Fibroblast of mammary gland (primary cell): ENCODE measurements around the gene POLR2L.
A peak's percentile ranks its signal among the peaks of the same experiment; 100 is the strongest.

ENCODE experiments used
- DNase-seq: peaks from one replicate; pipeline ENCODE4 v3.0.0-alpha.2; 2010; ENCODE audit warnings: low read depth
- H3K4me3 ChIP-seq: 2 replicates; pipeline ENCODE4 v1.5.1; 2011; ENCODE audit warnings: low read depth, mild to moderate bottlenecking, low read length, moderate library complexity; ENCODE audit not compliant: control insufficient read depth
- TF ChIP-seq, protein P1 (sequence below): conservative IDR thresholded peaks from 2 replicates; pipeline ENCODE4 v1.5.1; 2011; ENCODE audit warnings: low read depth, low read length, inconsistent platforms; ENCODE audit not compliant: control insufficient read depth, insufficient read depth

POLR2L gene

GRCh38 chr11:849951-850774 is 7.8 kb upstream of the POLR2L start:
- TF ChIP-seq, protein P1, sequence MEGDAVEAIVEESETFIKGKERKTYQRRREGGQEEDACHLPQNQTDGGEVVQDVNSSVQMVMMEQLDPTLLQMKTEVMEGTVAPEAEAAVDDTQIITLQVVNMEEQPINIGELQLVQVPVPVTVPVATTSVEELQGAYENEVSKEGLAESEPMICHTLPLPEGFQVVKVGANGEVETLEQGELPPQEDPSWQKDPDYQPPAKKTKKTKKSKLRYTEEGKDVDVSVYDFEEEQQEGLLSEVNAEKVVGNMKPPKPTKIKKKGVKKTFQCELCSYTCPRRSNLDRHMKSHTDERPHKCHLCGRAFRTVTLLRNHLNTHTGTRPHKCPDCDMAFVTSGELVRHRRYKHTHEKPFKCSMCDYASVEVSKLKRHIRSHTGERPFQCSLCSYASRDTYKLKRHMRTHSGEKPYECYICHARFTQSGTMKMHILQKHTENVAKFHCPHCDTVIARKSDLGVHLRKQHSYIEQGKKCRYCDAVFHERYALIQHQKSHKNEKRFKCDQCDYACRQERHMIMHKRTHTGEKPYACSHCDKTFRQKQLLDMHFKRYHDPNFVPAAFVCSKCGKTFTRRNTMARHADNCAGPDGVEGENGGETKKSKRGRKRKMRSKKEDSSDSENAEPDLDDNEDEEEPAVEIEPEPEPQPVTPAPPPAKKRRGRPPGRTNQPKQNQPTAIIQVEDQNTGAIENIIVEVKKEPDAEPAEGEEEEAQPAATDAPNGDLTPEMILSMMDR = no peak
- peak overlapping the region; percentile 7 for H3K4me3 ChIP-seq
- DNase-seq = no peak

DNA sequence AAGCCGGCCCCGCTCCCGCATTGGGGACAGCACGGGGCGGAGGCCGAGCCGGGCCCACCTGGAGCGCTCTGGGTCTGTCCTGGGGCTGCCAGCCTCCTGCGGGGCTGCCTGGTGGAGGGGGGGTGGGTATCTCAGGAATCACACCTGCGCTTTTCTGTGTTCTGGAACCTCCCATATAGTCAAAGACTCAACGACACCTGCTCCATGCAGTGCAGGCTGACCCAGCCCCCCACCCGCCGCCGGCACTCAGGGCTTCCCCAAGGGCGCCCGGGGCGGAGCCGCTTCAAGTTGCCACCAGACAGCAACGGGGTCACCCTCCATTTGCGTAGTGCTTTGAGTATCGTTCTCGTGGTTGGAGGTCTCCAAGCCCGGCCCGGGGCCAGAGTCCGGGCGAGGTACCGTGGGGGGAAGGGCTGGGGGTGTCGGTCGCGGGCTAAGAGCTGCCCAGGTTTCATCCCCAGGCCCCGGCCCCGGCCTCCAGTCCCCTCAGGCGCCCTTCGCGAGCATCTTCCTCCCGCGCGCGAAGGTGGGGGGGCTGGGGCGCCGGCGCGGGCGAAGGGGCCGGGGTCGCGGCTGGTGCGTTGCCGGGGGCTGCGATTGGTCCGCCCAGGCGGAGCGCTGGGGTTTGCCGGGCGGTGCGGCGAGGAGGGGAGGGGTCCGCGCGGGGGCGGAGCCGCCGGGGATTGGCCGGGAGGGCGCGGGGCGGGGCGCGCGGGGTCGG is 6.9 kb upstream of the POLR2L start:
- H3K4me3 ChIP-seq = peak overlapping the region; percentile 19
- TF ChIP-seq, protein P1 = no peak
- DNase-seq = no peak

- TF ChIP-seq, protein P1 = peak; percentile 72
- H3K4me3 ChIP-seq = no peak overlapping the region
- no peak for DNase-seq
These were observed 6.1 kb upstream of the POLR2L start for GRCh38 chr11:848380-848931.

- DNase-seq = no peak
- no peak overlapping the region for H3K4me3 ChIP-seq
- TF ChIP-seq, protein P1 = no peak
These were observed 5.5 kb upstream of the POLR2L start for GRCh38 chr11:847876-848275.

DNA sequence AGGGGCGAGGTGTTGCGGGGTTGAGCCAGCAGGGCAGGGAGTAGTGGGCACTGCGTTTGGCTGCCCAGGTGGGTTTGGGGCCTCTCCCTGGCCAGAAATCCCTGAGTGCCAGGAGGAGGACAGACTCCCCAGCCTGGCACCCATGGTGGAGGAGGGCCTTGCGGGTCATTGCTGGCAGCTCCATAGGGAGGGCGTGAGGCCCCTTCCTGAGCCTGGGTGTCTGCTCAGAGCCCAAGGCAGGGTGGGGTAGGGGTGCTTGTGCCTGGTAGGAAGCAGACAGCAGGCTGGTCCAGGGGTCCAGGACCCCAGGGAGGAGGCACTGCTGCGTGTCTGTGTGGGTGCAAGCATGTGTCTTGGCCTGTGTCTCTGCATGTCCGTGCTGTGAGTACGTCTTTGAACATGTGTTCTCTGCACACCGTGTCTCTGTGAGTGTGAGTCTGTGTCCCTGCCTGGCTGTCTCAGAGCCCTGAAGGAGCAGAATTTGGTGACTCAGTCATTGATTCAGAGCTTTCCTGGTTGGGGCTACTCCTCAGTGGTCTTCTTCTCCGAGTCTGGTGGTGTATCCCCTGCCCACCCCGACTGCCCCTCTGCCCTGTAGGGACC is 4.3 kb upstream of the POLR2L start:
- DNase-seq = peak; percentile 72
- H3K4me3 ChIP-seq = no peak overlapping the region

More for the DNA sequence above, 4.3 kb upstream of the POLR2L start:
- TF ChIP-seq, protein P1 = no peak
